HUES6 (cell line): ENCODE results near the gene OPN1SW.

Experiments used
- H3K27ac ChIP-seq: 2 replicates; pipeline ENCODE4 v1.7.0; 2013; ENCODE audit warnings: low read depth, mild to moderate bottlenecking, low read length, inconsistent platforms
- H3K27me3 ChIP-seq: 2 replicates; pipeline ENCODE4 v1.6.1; 2013; ENCODE audit warnings: low read length; ENCODE audit not compliant: control insufficient read depth, insufficient read depth
- H3K36me3 ChIP-seq: 2 replicates; pipeline ENCODE4 v1.6.1; 2013; ENCODE audit warnings: low read length; ENCODE audit not compliant: control insufficient read depth, insufficient read depth
- H3K4me1 ChIP-seq: 2 replicates; pipeline ENCODE4 v1.6.1; 2013; ENCODE audit warnings: low read length; ENCODE audit not compliant: control insufficient read depth, insufficient read depth
- H3K4me3 ChIP-seq: 2 replicates; pipeline ENCODE4 v1.5.1; 2013; ENCODE audit warnings: low read depth, low read length
- H3K9ac ChIP-seq: one replicate; pipeline ENCODE4 v1.6.1; 2013; ENCODE audit warnings: mild to moderate bottlenecking, low read length
- H3K9me3 ChIP-seq: 2 replicates; pipeline ENCODE4 v1.6.1; 2013; ENCODE audit warnings: low read depth, low read length; ENCODE audit not compliant: control insufficient read depth, insufficient read depth

OPN1SW gene

GRCh38 chr7:128775744-128776474, at the start of gene OPN1SW:
Gene OPN1SW, minus strand, starts transcription at chr7:128775794. Its CDS starts 13 bp downstream, at chr7:128775781.
- Histone ChIP-seq H3K27me3 (no peaks in the 10 kb centered on the region), H3K4me3 (no peak within 1 kb of the TSS), H3K9ac (no peak within 1 kb of the TSS), H3K27ac (no peak within 1 kb of the TSS), H3K9me3 (no peaks in the 10 kb centered on the region; the same call in 1 of the 2 replicates), H3K36me3 (peaks cover 24% of the 10 kb centered on the region), H3K4me1 (no peaks in the 10 kb centered on the region)

GRCh38 chr7:128821724-128822123, 46.1 kb upstream of the OPN1SW start:
- no peak overlapping the region for H3K27ac ChIP-seq
- H3K4me1 ChIP-seq: no peaks in the 10 kb centered on the region; the same call in 1 of the 2 replicates
- no peak overlapping the region for H3K4me3 ChIP-seq
- no peak overlapping the region for H3K9ac ChIP-seq
- no peaks in the 10 kb centered on the region for H3K27me3 ChIP-seq
- H3K36me3 ChIP-seq: no peaks in the 10 kb centered on the region
- no peaks in the 10 kb centered on the region for H3K9me3 ChIP-seq

- H3K9me3 ChIP-seq: no peaks in the 10 kb centered on the region
Observed at GRCh38 chr7:128818694-128819093, 43.1 kb upstream of the OPN1SW start.

GRCh38 chr7:128815289-128815942, 39.8 kb upstream of the OPN1SW start:
- no peaks in the 10 kb centered on the region for H3K27me3 ChIP-seq
- no peak overlapping the region for H3K4me3 ChIP-seq
- H3K9me3 ChIP-seq: no peaks in the 10 kb centered on the region
- no peak overlapping the region for H3K9ac ChIP-seq
- H3K36me3 ChIP-seq: peaks cover 19% of the 10 kb centered on the region
- no peak overlapping the region for H3K27ac ChIP-seq
- peaks cover 12% of the 10 kb centered on the region for H3K4me1 ChIP-seq

More at GRCh38 chr7:128818694-128819093, 43.1 kb upstream of the OPN1SW start:
- no peaks in the 10 kb centered on the region; the same call in 1 of the 2 replicates for H3K4me1 ChIP-seq
- no peak overlapping the region for H3K4me3 ChIP-seq
- no peaks in the 10 kb centered on the region for H3K27me3 ChIP-seq
- H3K36me3 ChIP-seq: 0 out of 2 replicates have a peak, but pooled peaks cover 5% of the 10 kb centered on the region
- no peak overlapping the region for H3K9ac ChIP-seq
- H3K27ac ChIP-seq: no peak overlapping the region

GRCh38 chr7:128814499-128814898, 38.9 kb upstream of the OPN1SW start:
- H3K4me1 ChIP-seq: peaks cover 12% of the 10 kb centered on the region
- H3K4me3 ChIP-seq: no peak overlapping the region
- no peak overlapping the region for H3K27ac ChIP-seq
- H3K27me3 ChIP-seq: no peaks in the 10 kb centered on the region
- peaks cover 27% of the 10 kb centered on the region for H3K36me3 ChIP-seq
- H3K9ac ChIP-seq: no peak overlapping the region
- no peaks in the 10 kb centered on the region for H3K9me3 ChIP-seq

- peaks cover 39% of the 10 kb centered on the region for H3K36me3 ChIP-seq
- no peak overlapping the region for H3K4me3 ChIP-seq
- H3K4me1 ChIP-seq: peaks cover 12% of the 10 kb centered on the region
- no peaks in the 10 kb centered on the region for H3K27me3 ChIP-seq
- H3K27ac ChIP-seq: no peak overlapping the region
- H3K9me3 ChIP-seq: no peaks in the 10 kb centered on the region
- no peak overlapping the region for H3K9ac ChIP-seq
Observed at GRCh38 chr7:128812514-128813168, 37.0 kb upstream of the OPN1SW start.

GRCh38 chr7:128811631-128812430, 36.2 kb upstream of the OPN1SW start:
- Histone ChIP-seq H3K27me3 (no peaks in the 10 kb centered on the region), H3K36me3 (peaks cover 45% of the 10 kb centered on the region), H3K9me3 (no peaks in the 10 kb centered on the region), H3K4me3 (no peak overlapping the region), H3K4me1 (peaks cover 12% of the 10 kb centered on the region), H3K27ac (no peak overlapping the region), H3K9ac (no peak overlapping the region)

- H3K4me3 ChIP-seq: no peak overlapping the region
- no peaks in the 10 kb centered on the region for H3K27me3 ChIP-seq
- no peaks in the 10 kb centered on the region for H3K9me3 ChIP-seq
- no peak overlapping the region for H3K27ac ChIP-seq
- H3K9ac ChIP-seq: no peak overlapping the region
- peaks cover 12% of the 10 kb centered on the region for H3K4me1 ChIP-seq
- H3K36me3 ChIP-seq: peaks cover 54% of the 10 kb centered on the region
Observed at GRCh38 chr7:128810997-128811396, 35.4 kb upstream of the OPN1SW start.

GRCh38 chr7:128810473-128810872, 34.9 kb upstream of the OPN1SW start:
- peaks cover 59% of the 10 kb centered on the region for H3K36me3 ChIP-seq

GRCh38 chr7:128809363-128809762, 33.8 kb upstream of the OPN1SW start:
- Histone ChIP-seq H3K27me3 (no peaks in the 10 kb centered on the region), H3K9me3 (no peaks in the 10 kb centered on the region), H3K36me3 (peaks cover 64% of the 10 kb centered on the region), H3K9ac (no peak overlapping the region), H3K4me3 (no peak overlapping the region), H3K4me1 (peaks cover 12% of the 10 kb centered on the region), H3K27ac (no peak overlapping the region)

More at GRCh38 chr7:128810473-128810872, 34.9 kb upstream of the OPN1SW start:
- no peak overlapping the region for H3K4me3 ChIP-seq
- peaks cover 12% of the 10 kb centered on the region for H3K4me1 ChIP-seq
- no peak overlapping the region for H3K27ac ChIP-seq
- H3K27me3 ChIP-seq: no peaks in the 10 kb centered on the region
- no peaks in the 10 kb centered on the region for H3K9me3 ChIP-seq
- H3K9ac ChIP-seq: no peak overlapping the region
